HG02759 (cell line): ENCODE data around the gene STK32B.
"Not testable (repeated sequence)": the region's sequence is repeated elsewhere in the genome, so short reads cannot be mapped to it uniquely, and the experiment has no call there.

ENCODE experiments used
- ATAC-seq: cut with Tn5 transposase; IDR thresholded peaks from one replicate; pipeline ENCODE4 v1.9.1; 2021; ENCODE audit warnings: mild to moderate bottlenecking, moderate library complexity; ENCODE audit not compliant: unreplicated experiment

The STK32B gene

GRCh38 chr4:5249727-5250126, 198.4 kb downstream of the STK32B start:
- no peak for ATAC-seq

- ATAC-seq, result not testable (repeated sequence)
Measured at GRCh38 chr4:5250536-5250935, 199.3 kb downstream of the STK32B start.

- no peak for ATAC-seq
Measured at GRCh38 chr4:5256421-5256820, 205.1 kb downstream of the STK32B start.

GRCh38 chr4:5257086-5257485, 205.8 kb downstream of the STK32B start:
- no peak for ATAC-seq

GRCh38 chr4:5259471-5259870, 208.2 kb downstream of the STK32B start:
- ATAC-seq, result no peak

GRCh38 chr4:5260121-5260520, 208.8 kb downstream of the STK32B start:
- no peak for ATAC-seq

GRCh38 chr4:5261866-5262265, 210.6 kb downstream of the STK32B start:
- no peak for ATAC-seq

GRCh38 chr4:5266991-5267390, 215.7 kb downstream of the STK32B start:
- no peak for ATAC-seq

- no peak for ATAC-seq
Measured at GRCh38 chr4:5267408-5267807, 216.1 kb downstream of the STK32B start.

GRCh38 chr4:5276475-5277075, 225.3 kb downstream of the STK32B start:
- no peak for ATAC-seq

- ATAC-seq, result no peak
Measured at GRCh38 chr4:5277079-5277478, 225.8 kb downstream of the STK32B start.

GRCh38 chr4:5278213-5278612, 226.9 kb downstream of the STK32B start:
- ATAC-seq, result no peak

GRCh38 chr4:5280069-5280468, 228.8 kb downstream of the STK32B start:
- not testable (repeated sequence) for ATAC-seq

- no peak for ATAC-seq
Measured at GRCh38 chr4:5280828-5281227, 229.5 kb downstream of the STK32B start.

GRCh38 chr4:5283837-5284236, 232.6 kb downstream of the STK32B start:
- ATAC-seq, result no peak

- ATAC-seq, result no peak
Measured at GRCh38 chr4:5284517-5284916, 233.2 kb downstream of the STK32B start.

- no peak for ATAC-seq
Measured at GRCh38 chr4:5292101-5292500, 240.8 kb downstream of the STK32B start.

GRCh38 chr4:5298000-5298787, 246.9 kb downstream of the STK32B start:
- not testable (repeated sequence) for ATAC-seq

GRCh38 chr4:5300283-5300682, 249.0 kb downstream of the STK32B start:
- ATAC-seq, result no peak

GRCh38 chr4:5307928-5308327, 256.6 kb downstream of the STK32B start:
- ATAC-seq, result no peak

GRCh38 chr4:5322321-5322720, 271.0 kb downstream of the STK32B start:
- ATAC-seq, result no peak

- ATAC-seq, result no peak
Measured at GRCh38 chr4:5330339-5330989, 279.2 kb downstream of the STK32B start.
